ENCODE measurements around the gene FAM229B.
A peak's percentile ranks its signal among the peaks of the same experiment; 100 is the strongest.

FAM229B gene

DNA sequence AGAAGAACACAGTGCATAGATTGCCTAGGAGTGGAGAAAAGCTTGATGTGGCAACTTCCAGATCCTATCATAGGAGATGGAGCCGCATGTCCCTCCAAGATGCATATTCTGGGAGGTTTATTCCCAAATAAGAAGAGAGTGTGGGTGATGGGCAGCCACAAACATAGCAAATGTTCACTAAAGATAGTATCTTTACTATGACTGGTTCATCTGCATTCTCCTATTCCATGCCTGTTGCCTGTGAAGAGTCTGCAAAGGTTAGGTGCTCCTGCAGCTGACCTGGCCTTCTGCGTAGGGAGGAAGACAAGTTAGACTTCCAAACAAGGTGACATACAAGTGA, 48.0 kb upstream of the FAM229B start:
- Histone ChIP-seq H3K4me1 (ENCODE audit: insufficient read depth, poor library complexity, severe bottlenecking) (peaks cover 3% of the 10 kb centered on the region), H3K9me3 (ENCODE audit: severe bottlenecking) (no peaks in the 10 kb centered on the region), H3K36me3 (ENCODE audit: low read depth) (no peaks in the 10 kb centered on the region), H3K4me3 (ENCODE audit: severe bottlenecking) (no peak overlapping the region), H3K27me3 (ENCODE audit: insufficient read depth, poor library complexity, severe bottlenecking) (no peaks in the 10 kb centered on the region), H3K27ac (ENCODE audit: poor library complexity, severe bottlenecking) (no peak overlapping the region)
- DNase-seq (ENCODE audit: low spot score) = no peak
- no peak for ATAC-seq (ENCODE audit: low read depth)
- TF ChIP-seq, protein P1, sequence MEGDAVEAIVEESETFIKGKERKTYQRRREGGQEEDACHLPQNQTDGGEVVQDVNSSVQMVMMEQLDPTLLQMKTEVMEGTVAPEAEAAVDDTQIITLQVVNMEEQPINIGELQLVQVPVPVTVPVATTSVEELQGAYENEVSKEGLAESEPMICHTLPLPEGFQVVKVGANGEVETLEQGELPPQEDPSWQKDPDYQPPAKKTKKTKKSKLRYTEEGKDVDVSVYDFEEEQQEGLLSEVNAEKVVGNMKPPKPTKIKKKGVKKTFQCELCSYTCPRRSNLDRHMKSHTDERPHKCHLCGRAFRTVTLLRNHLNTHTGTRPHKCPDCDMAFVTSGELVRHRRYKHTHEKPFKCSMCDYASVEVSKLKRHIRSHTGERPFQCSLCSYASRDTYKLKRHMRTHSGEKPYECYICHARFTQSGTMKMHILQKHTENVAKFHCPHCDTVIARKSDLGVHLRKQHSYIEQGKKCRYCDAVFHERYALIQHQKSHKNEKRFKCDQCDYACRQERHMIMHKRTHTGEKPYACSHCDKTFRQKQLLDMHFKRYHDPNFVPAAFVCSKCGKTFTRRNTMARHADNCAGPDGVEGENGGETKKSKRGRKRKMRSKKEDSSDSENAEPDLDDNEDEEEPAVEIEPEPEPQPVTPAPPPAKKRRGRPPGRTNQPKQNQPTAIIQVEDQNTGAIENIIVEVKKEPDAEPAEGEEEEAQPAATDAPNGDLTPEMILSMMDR (IDR thresholded peaks at IDR 0.05; ENCODE audit: poor library complexity, severe bottlenecking) = no peak

GRCh38 chr6:112040956-112041355, 46.4 kb upstream of the FAM229B start:
- Histone ChIP-seq H3K4me1 (ENCODE audit: insufficient read depth, poor library complexity, severe bottlenecking) (peaks cover 3% of the 10 kb centered on the region), H3K4me3 (ENCODE audit: severe bottlenecking) (no peak overlapping the region), H3K27me3 (ENCODE audit: insufficient read depth, poor library complexity, severe bottlenecking) (no peaks in the 10 kb centered on the region), H3K9me3 (ENCODE audit: severe bottlenecking) (no peaks in the 10 kb centered on the region), H3K36me3 (ENCODE audit: low read depth) (no peaks in the 10 kb centered on the region), H3K27ac (ENCODE audit: poor library complexity, severe bottlenecking) (no peak overlapping the region)
- ATAC-seq (ENCODE audit: low read depth) = no peak
- TF ChIP-seq, protein P1 (IDR thresholded peaks at IDR 0.05; ENCODE audit: poor library complexity, severe bottlenecking) = no peak
- no peak for DNase-seq (ENCODE audit: low spot score)

- Histone ChIP-seq H3K4me3 (ENCODE audit: severe bottlenecking) (no peak overlapping the region), H3K36me3 (ENCODE audit: low read depth) (no peaks in the 10 kb centered on the region), H3K27ac (ENCODE audit: poor library complexity, severe bottlenecking) (no peak overlapping the region), H3K4me1 (ENCODE audit: insufficient read depth, poor library complexity, severe bottlenecking) (peaks cover 3% of the 10 kb centered on the region), H3K9me3 (ENCODE audit: severe bottlenecking) (no peaks in the 10 kb centered on the region), H3K27me3 (ENCODE audit: insufficient read depth, poor library complexity, severe bottlenecking) (no peaks in the 10 kb centered on the region)
- DNase-seq (ENCODE audit: low spot score) (no peak), ATAC-seq (ENCODE audit: low read depth) (no peak)
- TF ChIP-seq, protein P1 (IDR thresholded peaks at IDR 0.05; ENCODE audit: poor library complexity, severe bottlenecking) = no peak
Measured at GRCh38 chr6:112041535-112041934, 45.9 kb upstream of the FAM229B start.

GRCh38 chr6:112043032-112044007, 44.1 kb upstream of the FAM229B start:
- Histone ChIP-seq H3K4me3 (ENCODE audit: severe bottlenecking) (peak overlapping the region; percentile 50), H3K4me1 (ENCODE audit: insufficient read depth, poor library complexity, severe bottlenecking) (peaks cover under 1% of the 10 kb centered on the region), H3K27me3 (ENCODE audit: insufficient read depth, poor library complexity, severe bottlenecking) (no peaks in the 10 kb centered on the region), H3K27ac (ENCODE audit: poor library complexity, severe bottlenecking) (peak overlapping the region; percentile 52), H3K36me3 (ENCODE audit: low read depth) (no peaks in the 10 kb centered on the region), H3K9me3 (ENCODE audit: severe bottlenecking) (no peaks in the 10 kb centered on the region)
- TF ChIP-seq, protein P1 (IDR thresholded peaks at IDR 0.05; ENCODE audit: poor library complexity, severe bottlenecking) = peak; percentile 95
- DNase-seq (ENCODE audit: low spot score) = peak; percentile 92
- ATAC-seq (ENCODE audit: low read depth) = peak; percentile 98

DNA sequence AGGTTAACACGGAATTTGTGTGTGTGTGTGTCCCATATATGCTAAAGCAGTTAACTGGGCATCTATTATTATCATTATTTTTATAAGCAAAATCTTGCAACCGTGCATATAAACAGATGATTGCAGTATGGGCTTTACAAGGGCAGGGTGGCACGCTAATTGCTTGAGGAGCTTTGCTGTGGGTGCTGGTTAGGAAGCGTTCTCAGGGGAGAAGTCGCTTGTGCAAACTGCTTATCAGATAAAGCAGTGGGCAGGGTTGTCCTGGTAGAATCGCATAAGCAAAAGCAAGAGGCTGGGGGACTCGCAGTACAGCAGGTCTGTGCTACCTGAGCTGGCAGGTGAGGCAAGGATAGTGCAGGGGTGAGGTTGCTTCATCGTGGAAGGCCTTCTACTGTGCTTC, 43.2 kb upstream of the FAM229B start:
- no peaks in the 10 kb centered on the region for H3K27me3 ChIP-seq (ENCODE audit: insufficient read depth, poor library complexity, severe bottlenecking)
- no peak overlapping the region for H3K27ac ChIP-seq (ENCODE audit: poor library complexity, severe bottlenecking)
- no peaks in the 10 kb centered on the region for H3K9me3 ChIP-seq (ENCODE audit: severe bottlenecking)
- no peaks in the 10 kb centered on the region for H3K36me3 ChIP-seq (ENCODE audit: low read depth)
- ATAC-seq (ENCODE audit: low read depth) (no peak), DNase-seq (ENCODE audit: low spot score) (no peak)
- TF ChIP-seq, protein P1 (IDR thresholded peaks at IDR 0.05; ENCODE audit: poor library complexity, severe bottlenecking) = no peak
- no peaks in the 10 kb centered on the region for H3K4me1 ChIP-seq (ENCODE audit: insufficient read depth, poor library complexity, severe bottlenecking)
- no peak overlapping the region for H3K4me3 ChIP-seq (ENCODE audit: severe bottlenecking)
